Thoracic aorta (tissue), 2 donors: ENCODE data around the gene LCE2A. TPM values are rescaled to one million over a fixed set of nuclear protein-coding genes. Genes with fewer than 3 reads are reported as not detected.

Experiments used
- ATAC-seq: fragments of 150-250 bp; one replicate; pipeline ENCODE4 v1.8.0; 2017; ENCODE audit warnings: low read depth; ENCODE audit not compliant: insufficient number of reproducible peaks, low FRiP score
- DNase-seq: peaks from one replicate; pipeline ENCODE4 v3.0.0-alpha.2; 2020; ENCODE audit warnings: low spot score
- H3K27ac ChIP-seq, 2 donors: fragments of 200-600 bp; sonication (generic); 1 replicate in 1 of 2; 2 replicates in 1 of 2; pipeline ENCODE4 v1.5.1; 2016; ENCODE audit warnings: mild to moderate bottlenecking in 2 of 2, moderate library complexity in 2 of 2
- H3K27me3 ChIP-seq: fragments of 200-600 bp; sonication (generic); replicated peaks from 2 replicates; pipeline ENCODE4 v1.6.0; 2016; ENCODE audit warnings: mild to moderate bottlenecking; ENCODE audit not compliant: insufficient read depth
- H3K36me3 ChIP-seq: fragments of 200-600 bp; sonication (generic); one replicate; pipeline ENCODE4 v1.5.1; 2016
- H3K4me1 ChIP-seq, 2 donors: fragments of 200-600 bp; sonication (generic); 1 replicate in 1 of 2; 2 replicates in 1 of 2; pipeline versions ENCODE4 v1.5.1 to v1.6.0; 2016; ENCODE audit warnings: low read depth in 2 of 2, mild to moderate bottlenecking in 1 of 2; ENCODE audit not compliant: control insufficient read depth in 1 of 2
- H3K4me3 ChIP-seq: fragments of 200-600 bp; sonication (generic); 2 replicates; pipeline ENCODE4 v1.5.1; 2016; ENCODE audit warnings: mild to moderate bottlenecking
- H3K9me3 ChIP-seq: fragments of 200-600 bp; sonication (generic); 2 replicates; pipeline ENCODE4 v1.5.1; 2016
- CTCF ChIP-seq: fragments of 200-600 bp; sonication (generic); IDR thresholded peaks from one replicate; pipeline ENCODE4 v1.5.1; 2019; ENCODE audit warnings: antibody characterized with exemption
- total RNA-seq, 2 donors: library from RNA; depleted of rRNA; stranded (reverse); fragments of >200 nt; gene quantifications; one replicate each; pipeline versions ENCODE4 v1.1.0 to v1.2.3, GENCODE V29; 2016

LCE2A gene
- total RNA-seq, 2 donors from 2014 or later = not detected

DNA sequence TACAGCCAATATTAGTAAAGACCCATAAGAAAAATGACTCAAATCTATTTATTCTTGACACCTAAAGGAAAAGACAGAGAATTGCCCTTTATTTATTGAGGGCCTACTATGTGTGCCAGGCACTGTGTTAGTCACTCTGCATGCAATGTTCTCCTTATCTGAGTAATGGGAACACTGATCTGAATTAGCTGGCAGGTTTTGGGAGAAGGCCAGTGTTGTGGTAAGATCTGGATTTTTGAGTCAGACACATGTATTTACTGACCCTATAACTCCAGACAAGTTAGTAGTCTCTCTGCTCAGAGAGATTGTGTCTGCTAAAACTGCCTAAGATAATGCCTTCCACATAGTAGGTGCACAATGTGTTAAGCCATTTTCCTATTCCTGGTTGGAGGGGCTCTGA is 27.1 kb downstream of the LCE2A start:
- Histone ChIP-seq H3K4me1 (no peaks in the 10 kb centered on the region), H3K36me3 (no peaks in the 10 kb centered on the region), H3K27ac (no peak overlapping the region), H3K27me3 (no peaks in the 10 kb centered on the region), H3K9me3 (no peaks in the 10 kb centered on the region), H3K4me3 (no peak overlapping the region)
- no peak for ATAC-seq
- no peak for TF ChIP-seq CTCF
- no peak for DNase-seq

- H3K27ac ChIP-seq = no peak overlapping the region
- no peak overlapping the region for H3K4me3 ChIP-seq
- ATAC-seq (no peak), DNase-seq (no peak)
- no peaks in the 10 kb centered on the region for H3K27me3 ChIP-seq
- H3K9me3 ChIP-seq = no peaks in the 10 kb centered on the region
- no peak for TF ChIP-seq CTCF
- no peaks in the 10 kb centered on the region for H3K36me3 ChIP-seq
- H3K4me1 ChIP-seq = no peaks in the 10 kb centered on the region
Observed at GRCh38 chr1:152728986-152729385, 30.8 kb downstream of the LCE2A start.

DNA sequence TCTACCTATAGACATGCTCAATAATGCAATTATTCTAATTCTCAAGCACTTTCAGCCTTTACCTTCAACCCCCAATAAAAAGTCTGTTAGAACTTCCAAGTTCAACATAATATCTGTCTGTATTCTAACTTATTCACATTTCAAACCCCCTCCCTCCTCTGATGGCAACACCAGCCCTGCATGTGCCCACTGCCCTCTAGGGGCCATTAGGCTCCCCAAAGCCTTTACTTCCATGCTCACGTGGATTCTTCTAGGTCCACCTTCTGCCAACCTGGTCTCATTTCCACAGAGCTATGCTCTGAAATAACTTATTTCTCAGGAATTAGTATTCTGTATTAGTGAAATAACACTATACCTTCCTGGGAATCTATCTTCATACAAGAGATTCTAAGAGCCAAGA is 37.5 kb downstream of the LCE2A start:
- H3K9me3 ChIP-seq = no peaks in the 10 kb centered on the region
- H3K36me3 ChIP-seq = no peaks in the 10 kb centered on the region
- no peaks in the 10 kb centered on the region for H3K27me3 ChIP-seq
- H3K27ac ChIP-seq = no peak overlapping the region
- no peaks in the 10 kb centered on the region for H3K4me1 ChIP-seq
- TF ChIP-seq CTCF = no peak
- ATAC-seq = no peak
- H3K4me3 ChIP-seq = no peak overlapping the region
- no peak for DNase-seq

- DNase-seq (no peak), ATAC-seq (no peak)
- Histone ChIP-seq H3K4me1 (no peaks in the 10 kb centered on the region), H3K27me3 (no peaks in the 10 kb centered on the region), H3K27ac (no peak overlapping the region), H3K4me3 (no peak overlapping the region), H3K36me3 (no peaks in the 10 kb centered on the region), H3K9me3 (no peaks in the 10 kb centered on the region)
- no peak for TF ChIP-seq CTCF
Observed at GRCh38 chr1:152737997-152738396, 39.9 kb downstream of the LCE2A start.

- ATAC-seq = no peak
- no peak for TF ChIP-seq CTCF
- H3K27me3 ChIP-seq = no peaks in the 10 kb centered on the region
Observed at GRCh38 chr1:152739841-152740240, 41.7 kb downstream of the LCE2A start.

More at GRCh38 chr1:152739841-152740240, 41.7 kb downstream of the LCE2A start:
- H3K4me1 ChIP-seq = no peaks in the 10 kb centered on the region
- no peaks in the 10 kb centered on the region for H3K9me3 ChIP-seq
- H3K27ac ChIP-seq = no peak overlapping the region
- no peak for DNase-seq
- H3K4me3 ChIP-seq = no peak overlapping the region
- H3K36me3 ChIP-seq = no peaks in the 10 kb centered on the region
